Measurements from ENCODE around the gene STX12.
"Not testable (repeated sequence)": the region's sequence is repeated elsewhere in the genome, so short reads cannot be mapped to it uniquely, and the experiment has no call there.

STX12 gene

DNA sequence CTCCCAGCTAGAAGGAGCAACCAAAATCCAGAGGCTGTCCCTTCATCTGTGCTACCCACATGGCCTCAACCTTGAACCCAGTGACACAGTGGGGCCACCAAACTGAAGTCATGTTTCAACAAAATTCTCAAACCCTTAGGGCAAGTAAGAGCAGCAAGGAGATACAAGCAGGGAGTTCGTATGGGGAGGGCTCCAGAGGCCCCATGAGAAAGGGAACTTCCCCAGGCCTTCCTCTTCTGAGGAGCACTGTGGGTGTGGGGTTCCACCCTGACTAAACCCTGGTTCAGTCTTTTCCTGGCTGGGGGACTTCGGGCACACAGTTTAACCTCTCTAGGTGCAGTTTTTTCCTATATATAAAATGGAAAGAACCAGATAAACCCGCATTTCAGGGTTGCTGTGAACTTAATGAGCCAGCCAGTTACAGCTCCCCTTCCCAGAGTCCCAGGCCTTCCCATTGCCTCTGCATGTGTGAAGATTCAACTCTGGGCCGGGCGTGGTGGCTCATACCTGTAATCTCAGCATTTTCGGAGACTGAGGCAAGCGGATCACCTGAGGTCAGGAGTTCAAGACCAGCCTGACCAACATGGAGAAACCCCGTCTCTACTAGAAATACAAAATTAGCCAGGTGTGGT lies 91.4 kb downstream of the STX12 start:
- TF ChIP-seq, protein P1, sequence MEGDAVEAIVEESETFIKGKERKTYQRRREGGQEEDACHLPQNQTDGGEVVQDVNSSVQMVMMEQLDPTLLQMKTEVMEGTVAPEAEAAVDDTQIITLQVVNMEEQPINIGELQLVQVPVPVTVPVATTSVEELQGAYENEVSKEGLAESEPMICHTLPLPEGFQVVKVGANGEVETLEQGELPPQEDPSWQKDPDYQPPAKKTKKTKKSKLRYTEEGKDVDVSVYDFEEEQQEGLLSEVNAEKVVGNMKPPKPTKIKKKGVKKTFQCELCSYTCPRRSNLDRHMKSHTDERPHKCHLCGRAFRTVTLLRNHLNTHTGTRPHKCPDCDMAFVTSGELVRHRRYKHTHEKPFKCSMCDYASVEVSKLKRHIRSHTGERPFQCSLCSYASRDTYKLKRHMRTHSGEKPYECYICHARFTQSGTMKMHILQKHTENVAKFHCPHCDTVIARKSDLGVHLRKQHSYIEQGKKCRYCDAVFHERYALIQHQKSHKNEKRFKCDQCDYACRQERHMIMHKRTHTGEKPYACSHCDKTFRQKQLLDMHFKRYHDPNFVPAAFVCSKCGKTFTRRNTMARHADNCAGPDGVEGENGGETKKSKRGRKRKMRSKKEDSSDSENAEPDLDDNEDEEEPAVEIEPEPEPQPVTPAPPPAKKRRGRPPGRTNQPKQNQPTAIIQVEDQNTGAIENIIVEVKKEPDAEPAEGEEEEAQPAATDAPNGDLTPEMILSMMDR (conservative IDR thresholded peaks at IDR 0.05): no peak
- H3K27ac ChIP-seq: peak overlapping the region; percentile 33

DNA sequence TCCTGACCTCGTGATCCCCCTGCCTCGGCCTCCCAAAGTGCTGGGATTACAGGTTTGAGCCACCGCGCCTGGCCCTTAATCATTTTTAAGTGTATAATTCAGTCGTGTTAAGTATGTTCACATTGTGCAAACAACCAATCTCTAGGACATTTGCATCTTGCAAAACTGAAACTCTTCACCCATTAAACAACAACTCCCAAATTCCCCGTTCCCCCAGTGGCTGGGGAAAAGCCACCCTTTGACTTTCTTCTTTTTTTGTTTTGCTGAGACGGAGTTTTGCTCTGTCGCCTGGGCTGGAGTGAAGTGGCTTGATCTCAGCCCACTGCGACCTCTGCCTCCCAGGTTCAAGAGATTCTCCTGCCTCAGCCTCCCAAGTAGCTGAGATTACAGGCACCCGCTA lies 92.8 kb downstream of the STX12 start:
- no peak overlapping the region for H3K27ac ChIP-seq
- TF ChIP-seq, protein P1 (conservative IDR thresholded peaks at IDR 0.05): no peak

DNA sequence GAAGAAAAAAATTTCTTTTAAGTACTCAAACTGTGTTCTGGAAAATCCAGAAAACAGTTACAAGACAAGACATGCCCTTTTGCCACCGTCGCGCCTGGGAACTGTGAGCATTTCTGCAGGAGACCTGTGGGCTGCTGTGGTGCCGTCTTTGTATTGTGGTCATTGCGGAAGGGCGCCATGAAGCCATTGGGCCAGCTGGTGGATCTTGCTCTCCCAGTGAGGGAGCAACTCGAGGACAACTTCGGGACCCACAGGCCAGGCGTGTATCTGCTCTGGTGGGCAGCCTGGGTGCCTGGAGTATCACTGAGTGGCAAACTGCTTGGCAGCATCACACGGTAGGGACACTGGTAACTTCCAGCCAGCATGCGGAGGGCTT lies 95.5 kb downstream of the STX12 start:
- no peak overlapping the region for H3K27ac ChIP-seq
- TF ChIP-seq, protein P1 (conservative IDR thresholded peaks at IDR 0.05): no peak

DNA sequence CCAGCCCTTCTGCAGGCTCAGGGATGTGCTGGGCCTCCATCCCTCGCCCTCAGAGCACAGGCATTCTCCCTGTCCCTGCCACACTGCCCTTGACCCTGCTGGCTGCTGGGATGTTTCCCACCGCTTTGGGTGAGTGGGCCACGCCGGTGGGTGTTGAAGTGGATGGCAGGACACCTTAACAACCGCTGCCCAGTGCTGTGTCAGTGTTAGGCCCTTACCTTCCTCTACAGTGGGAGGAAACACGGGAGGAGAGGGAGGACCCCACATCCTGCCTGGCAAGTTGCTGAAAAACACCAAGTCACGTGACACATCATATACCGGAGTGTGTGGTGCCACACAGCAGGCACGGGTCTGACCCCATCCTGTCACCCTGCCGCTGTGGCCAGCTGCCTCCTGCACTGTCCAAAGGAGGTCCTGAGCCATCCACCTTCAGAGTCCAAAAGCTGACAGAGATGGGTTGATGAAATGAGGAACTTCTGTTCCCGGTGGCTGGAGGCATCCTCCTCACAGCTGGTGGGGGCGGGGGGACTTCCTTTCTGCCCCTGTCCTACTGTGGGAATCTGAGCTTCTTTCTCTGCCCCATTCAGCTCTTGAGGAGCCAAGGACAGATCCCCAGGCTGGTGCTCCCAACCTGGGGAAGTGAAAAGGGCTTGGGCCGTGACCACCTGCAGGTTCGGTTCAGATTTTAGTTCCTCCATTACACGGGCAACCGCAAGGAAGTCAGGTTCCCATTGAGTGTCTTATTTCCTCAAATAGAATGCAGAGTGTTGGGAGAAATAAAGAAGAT lies 96.1 kb downstream of the STX12 start:
- TF ChIP-seq, protein P1 (conservative IDR thresholded peaks at IDR 0.05): no peak
- H3K27ac ChIP-seq: no peak overlapping the region

DNA sequence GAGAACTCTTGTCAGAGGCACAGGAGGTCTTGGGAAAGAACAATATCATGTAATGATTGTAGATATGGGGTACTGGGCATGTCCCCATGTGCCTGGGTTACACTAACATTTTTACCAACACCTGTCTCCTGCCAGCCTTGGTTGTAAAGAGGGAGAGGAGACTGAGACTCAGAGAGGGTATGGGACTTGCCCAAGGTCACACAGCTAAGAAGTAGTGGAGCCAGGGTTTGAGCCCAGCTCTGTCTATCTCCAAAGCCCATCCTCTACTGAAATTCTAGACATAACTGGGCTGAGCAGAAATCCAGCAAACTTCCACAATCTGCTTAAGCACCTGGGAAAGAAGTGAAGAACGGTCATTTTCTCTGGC lies 96.7 kb downstream of the STX12 start:
- TF ChIP-seq, protein P1 (conservative IDR thresholded peaks at IDR 0.05): no peak
- H3K27ac ChIP-seq: no peak overlapping the region

DNA sequence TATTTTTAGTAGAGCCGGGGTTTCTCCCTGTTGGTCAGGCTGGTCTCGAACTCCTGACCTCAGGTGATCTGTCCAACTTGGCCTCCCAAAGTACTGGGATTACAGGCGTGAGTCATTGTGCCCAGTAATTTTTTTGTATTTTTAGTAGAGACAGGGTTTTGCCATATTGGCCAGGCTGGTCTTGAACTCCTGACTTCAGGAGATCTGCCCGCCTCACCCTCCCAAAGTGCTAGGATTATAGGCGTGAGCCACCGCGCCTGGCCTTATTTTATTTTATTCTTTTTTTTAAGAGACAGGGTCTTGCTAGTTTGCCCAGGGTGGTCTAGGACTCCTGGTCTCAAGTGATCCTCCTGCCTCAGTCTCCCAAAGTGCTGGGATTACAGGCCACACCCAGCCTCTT lies 98.1 kb downstream of the STX12 start:
- H3K27ac ChIP-seq: not testable (repeated sequence)

DNA sequence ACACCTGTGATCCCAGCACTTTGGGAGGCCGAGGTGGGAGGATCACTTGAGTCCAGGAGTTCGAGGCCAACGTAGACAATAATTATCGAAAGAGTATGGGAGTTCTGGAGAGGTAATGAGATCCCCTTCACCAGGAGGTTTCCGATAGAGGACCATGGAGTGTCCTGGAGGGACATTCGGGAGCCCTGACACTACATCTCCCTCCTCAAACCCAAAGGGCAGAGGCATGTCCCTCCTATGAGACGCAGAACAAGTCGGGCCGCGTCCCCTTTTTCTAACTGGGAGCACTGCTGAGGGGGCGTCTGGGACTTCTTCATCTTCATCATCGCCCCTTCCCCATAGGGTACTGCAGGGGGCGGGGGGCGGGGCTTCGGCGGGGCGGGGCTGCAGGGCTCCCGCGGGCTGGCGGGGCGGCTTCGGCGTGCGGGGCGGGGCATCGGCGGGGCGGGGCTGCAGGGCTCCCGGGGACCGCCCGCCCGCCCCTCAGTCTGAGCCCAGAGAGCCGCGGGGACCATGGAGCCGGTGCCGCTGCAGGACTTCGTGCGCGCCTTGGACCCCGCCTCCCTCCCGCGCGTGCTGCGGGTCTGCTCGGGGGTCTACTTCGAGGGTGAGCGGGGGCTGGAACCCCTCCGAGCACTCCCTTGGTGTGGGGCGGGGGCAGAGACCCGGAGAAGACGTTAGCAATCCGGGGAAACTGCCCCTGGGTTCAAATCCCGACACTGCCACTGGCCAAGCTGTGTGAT lies 99.2 kb downstream of the STX12 start, which contains the start of gene THEMIS2:
Gene THEMIS2 (plus strand): TSS at position 486 of the 743 bp plus-strand sequence. CDS start 28 bp downstream, at position 514.
- H3K27ac ChIP-seq: no peak within 1 kb of the TSS
- TF ChIP-seq, protein P1 (conservative IDR thresholded peaks at IDR 0.05): no peak
